HG03521 (cell line): ENCODE measurements around the gene ALDH3B1.

Experiments used
- ATAC-seq: cut with Tn5 transposase; IDR thresholded peaks from one replicate; pipeline ENCODE4 v1.9.1; 2021; ENCODE audit warnings: mild to moderate bottlenecking, moderate library complexity; ENCODE audit not compliant: unreplicated experiment

The ALDH3B1 gene

DNA sequence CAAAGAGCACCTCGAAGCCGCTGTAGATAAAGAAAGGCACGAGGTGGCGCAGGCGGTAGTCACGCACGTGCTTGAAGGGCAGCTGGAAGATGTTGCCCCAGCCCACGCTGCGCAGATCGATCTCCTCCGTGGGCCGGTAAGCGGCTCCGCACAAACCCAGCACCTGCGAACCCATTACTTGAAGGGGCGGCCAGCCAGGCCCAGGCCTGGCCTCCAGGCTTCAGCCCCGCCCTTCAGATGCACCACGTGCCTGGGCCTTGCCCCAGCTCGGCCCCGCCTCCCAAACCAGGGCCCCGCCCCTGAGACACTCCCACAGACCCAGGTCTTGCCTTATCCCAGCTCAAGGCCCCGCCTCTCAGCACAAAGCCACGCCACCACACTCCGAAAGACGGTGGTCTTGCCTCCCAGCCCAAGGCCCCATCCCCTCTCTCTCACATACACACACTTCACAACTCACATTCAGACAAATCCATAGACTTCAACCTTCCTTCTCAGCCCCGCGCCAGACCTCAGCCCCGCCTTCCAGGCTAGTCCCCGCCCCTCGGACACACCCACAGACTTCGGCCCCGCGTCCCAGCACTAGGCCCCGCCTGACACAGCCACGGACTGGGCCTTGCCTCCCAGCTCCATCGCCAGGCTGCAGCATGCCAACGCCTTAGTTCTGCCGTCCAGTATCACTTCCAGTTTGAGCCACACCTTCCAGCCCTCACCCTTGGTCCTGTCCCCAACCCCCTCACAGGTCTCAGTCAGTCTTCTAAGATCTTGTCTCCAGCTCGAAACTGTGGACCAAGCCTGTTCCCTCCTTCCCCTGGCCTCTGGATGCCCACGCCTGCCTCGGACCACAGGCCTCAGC, 13.3 kb upstream of the ALDH3B1 start:
- no peak for ATAC-seq

DNA sequence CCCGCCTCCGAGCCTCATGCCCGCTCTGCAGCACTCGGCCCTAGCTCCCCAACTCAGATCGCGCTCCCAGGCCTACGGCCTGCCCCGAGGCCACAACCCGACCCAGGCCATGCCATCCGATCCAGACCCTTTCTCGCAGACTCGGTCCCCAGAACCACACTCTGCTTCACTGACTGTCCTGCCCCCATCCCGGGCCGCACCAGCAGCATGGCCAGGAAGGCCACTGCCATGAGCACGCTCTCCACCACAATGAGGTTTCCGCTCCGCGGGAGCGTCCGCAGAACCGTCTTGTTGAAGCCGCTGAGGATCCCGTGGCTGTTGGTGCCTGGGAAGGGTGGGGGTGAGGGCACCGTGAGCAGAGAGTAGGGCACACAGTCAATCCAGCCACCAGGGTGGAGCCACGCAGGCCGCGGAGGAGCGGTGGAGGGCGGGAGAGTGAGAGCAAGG, 12.6 kb upstream of the ALDH3B1 start:
- no peak for ATAC-seq

DNA sequence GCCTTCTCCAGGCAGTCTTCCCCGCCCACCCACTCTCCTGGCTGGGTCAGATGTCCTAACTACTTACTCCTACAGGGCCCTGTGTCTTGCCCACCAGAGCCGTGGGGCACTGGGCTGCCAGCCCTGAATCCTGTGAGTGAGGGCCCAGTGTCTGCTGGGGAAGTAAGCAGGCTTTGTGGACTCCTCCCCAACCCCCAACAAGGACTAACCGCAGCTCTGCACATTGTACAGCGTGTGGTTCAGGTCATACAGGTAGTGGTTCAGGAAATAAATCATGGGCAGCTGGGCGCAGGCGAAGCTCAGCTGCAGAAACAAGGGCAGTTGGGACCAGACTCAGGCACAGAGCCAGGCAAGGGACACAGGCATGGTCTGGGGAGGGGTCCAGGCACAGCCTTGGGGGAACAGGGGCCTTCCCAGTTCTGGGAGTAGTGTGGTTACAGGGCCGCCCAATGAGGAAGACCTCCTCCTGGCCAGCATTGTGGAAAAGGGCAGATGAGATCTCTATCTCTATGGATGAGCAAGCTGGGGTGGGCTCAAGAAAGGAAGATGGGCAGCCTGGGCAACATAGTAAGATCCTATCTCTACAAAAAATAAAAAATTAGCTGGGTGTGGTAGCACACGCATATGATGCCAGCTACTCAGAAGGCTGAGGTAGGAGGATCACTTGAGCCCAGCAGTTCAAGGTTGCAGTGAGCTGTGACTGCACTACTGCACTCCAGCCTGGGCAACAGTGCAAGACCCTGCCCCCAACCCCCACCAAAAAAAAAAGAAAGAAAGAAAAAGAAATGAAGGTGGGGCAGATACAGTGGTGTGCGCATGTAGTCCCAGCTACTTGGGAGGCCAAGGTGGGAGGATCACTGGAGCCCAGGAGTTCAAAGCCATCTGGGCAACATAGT, 11.7 kb upstream of the ALDH3B1 start:
- no peak for ATAC-seq

- no peak for ATAC-seq
These were observed 10.9 kb upstream of the ALDH3B1 start for GRCh38 chr11:67999201-67999629.

GRCh38 chr11:67999704-68000103, 10.4 kb upstream of the ALDH3B1 start:
- no peak for ATAC-seq

DNA sequence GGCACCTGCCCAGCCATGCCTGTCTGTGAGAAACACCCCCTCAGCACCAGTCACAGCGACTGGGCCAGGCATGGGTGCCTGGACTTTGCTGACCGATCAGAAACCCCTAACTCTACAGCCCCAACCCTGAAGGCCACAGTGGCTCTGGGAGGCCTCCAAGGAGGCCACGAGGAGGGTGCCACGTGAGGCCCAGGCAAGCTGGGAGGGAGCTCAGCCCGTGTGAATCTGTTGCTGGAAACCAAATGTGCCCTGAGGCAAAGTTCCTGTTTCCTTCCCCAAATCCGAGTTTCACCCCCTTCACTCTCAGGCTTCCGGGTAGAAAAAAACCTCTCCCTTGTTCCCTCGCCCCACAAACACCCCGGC, 7.6 kb upstream of the ALDH3B1 start:
- no peak for ATAC-seq

- ATAC-seq: peak; percentile 32
These were observed 6.9 kb upstream of the ALDH3B1 start for GRCh38 chr11:68002938-68003845.

- ATAC-seq: peak; percentile 57
These were observed 6.1 kb upstream of the ALDH3B1 start, which contains the start of gene UNC93B1 for GRCh38 chr11:68003846-68004550. UNC93B1 (minus strand) TSS chr11:68004097; CDS start chr11:68004043, 54 bp downstream.

DNA sequence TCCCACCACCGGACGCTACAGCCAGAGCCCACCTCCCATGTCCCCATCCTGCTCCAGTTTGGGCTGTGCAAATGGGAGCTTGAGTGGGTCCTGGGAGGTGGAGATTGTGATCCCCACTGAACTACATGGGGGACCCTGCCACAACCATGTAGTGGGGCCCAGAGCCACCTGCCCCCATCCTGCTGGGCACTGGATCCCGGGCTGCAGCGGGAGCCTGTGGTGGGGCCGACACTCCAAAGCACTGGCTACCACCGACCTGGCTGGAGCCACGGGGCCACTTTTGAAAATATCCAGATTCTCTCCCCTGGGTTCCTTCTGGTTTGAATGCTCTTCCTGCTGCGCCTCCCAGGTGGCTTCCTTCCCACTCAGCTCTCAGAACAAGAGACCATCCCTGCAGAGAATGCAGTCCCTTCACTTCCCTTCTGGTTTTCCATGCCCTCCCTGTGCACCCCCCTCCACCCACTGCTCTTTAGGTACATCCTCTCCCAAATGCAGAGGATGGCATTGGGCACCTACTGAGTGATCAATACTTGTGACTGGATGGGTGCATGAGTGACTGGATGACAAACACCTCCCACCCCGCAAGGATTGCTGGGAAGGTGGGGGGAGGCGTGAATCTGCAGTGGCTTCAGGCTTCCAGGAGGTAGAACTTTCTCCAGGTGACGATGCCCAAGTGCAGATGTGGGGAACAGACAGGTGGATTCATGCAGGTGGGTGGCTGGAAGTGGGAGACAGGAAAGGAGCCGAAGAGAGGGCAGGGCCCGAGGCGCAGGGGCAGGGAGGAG, 5.4 kb upstream of the ALDH3B1 start:
- ATAC-seq: no peak

- no peak for ATAC-seq
These were observed 3.4 kb upstream of the ALDH3B1 start for GRCh38 chr11:68006606-68007166.

- ATAC-seq: no peak
These were observed 2.4 kb upstream of the ALDH3B1 start for GRCh38 chr11:68007498-68008380.

DNA sequence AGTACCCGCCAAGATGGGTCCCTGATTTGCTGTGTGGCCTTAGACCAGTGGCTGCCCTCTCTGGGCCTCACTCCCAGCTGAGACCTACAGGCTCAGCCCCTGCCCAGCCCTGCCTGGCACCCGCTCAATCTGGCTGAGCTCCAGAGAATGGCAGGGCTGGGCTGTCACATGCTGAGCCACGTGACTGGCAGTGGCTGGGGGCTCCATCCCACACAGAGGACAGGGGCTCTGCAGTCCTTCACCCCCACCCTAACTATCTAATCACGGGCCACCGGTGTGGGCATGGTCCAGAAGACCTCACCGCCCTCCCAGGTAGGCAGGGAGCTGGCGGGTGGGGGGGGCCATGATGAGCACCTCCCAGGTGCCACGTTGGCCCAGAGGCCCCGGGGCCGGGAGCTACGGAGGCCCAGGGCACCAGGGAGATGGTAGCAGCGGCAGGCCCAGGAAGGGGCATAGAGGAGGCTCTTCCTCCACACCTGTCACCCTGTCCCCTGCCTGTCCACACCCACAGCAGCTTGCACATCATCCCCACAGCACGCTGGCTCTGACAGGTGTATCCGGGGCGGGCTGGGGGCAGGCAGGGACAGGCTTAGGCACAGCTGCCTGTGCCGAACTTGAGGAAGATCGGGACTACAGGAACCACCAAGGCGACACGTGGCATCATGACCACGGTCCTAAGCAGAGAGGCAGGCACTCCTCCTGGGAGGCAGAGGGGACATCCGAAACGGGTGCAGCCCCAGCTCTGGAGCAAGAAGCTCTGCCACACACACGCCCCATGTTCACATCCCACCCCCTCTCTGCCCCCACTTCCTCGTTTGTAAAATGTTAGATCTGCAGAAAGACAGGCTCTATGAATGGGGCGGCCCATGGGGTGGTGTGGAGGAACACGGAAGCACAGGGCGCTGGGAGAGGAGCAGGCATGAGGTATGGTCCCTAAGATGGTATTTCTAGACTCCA, 1.5 kb upstream of the ALDH3B1 start:
- ATAC-seq: no peak

DNA sequence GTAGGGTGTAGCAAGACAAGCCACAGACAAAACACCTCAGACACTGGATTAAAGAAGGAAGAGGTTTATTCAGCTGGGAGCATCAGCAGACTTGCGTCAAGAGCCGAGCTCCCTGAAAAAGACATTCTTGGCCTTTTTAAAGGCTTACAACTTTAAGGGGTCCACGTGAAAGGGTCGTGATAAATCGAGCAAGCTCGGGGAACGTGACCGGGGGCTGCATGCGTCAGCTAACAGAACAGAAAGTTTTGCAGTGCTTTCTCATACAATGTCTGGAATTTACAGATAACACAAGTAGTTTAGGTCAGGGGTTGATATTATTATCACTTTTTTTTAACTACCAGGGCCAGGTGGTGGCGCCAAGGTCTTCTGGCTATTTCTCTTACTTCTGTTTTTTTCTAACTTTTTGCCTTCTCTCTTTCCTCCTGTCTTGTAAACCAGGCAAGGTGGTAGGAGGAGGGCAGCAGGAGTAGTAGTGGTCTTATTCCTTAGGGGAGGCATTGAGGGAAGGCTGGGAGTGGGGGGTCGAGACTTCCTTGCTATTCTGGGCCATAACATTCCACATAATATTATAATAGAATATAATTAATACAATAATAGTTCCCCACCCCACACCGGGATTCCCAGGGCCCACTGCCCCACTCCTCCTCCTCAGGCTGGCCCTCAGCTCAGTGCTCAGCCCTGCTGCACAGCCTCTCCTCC, 587 bp upstream of the ALDH3B1 start:
- ATAC-seq: no peak

- ATAC-seq: no peak
These were observed 1.2 kb downstream of the ALDH3B1 start for GRCh38 chr11:68011051-68011943.
